HepG2 (cell line): Measurements from ENCODE around the gene NACC2. TPM values are rescaled to one million over a fixed set of nuclear protein-coding genes. Genes with fewer than 3 reads are reported as not detected.

Experiments
- FIP1L1 ChIP-seq: fragments of 200-400 bp; formaldehyde crosslinking; IDR thresholded peaks from 2 replicates; pipeline ENCODE4 v1.6.1; 2018; ENCODE audit warnings: low read depth, mild to moderate bottlenecking, low read length, moderate library complexity, borderline replicate concordance; ENCODE audit not compliant: insufficient read depth
- HBP1 ChIP-seq: IDR thresholded peaks from 2 replicates; pipeline ENCODE4 v1.6.1; 2016; ENCODE audit warnings: low read depth, control low read depth
- HMG20B ChIP-seq: conservative IDR thresholded peaks from 2 replicates; pipeline ENCODE4 v1.6.1; 2016; ENCODE audit warnings: missing genetic modification reagents, missing compliant biosample characterization
- HOXA5 ChIP-seq: sonication (generic); formaldehyde crosslinking; IDR thresholded peaks from 2 replicates; pipeline ENCODE4 v1.4.0; 2020; ENCODE audit warnings: missing genetic modification reagents
- ISX ChIP-seq: sonication (generic); formaldehyde crosslinking; conservative IDR thresholded peaks from 2 replicates; pipeline ENCODE4 v1.5.0; 2020; ENCODE audit warnings: missing genetic modification reagents
- JUN ChIP-seq: sonication (generic); formaldehyde crosslinking; IDR thresholded peaks from 2 replicates; pipeline ENCODE4 v1.4.0; 2020; ENCODE audit warnings: mild to moderate bottlenecking, missing genetic modification reagents
- LBX2 ChIP-seq: sonication (generic); formaldehyde crosslinking; IDR thresholded peaks from 2 replicates; pipeline ENCODE4 v1.5.0; 2020; ENCODE audit warnings: missing genetic modification reagents, mild to moderate bottlenecking, borderline replicate concordance
- MED13 ChIP-seq: sonication (generic); formaldehyde crosslinking; IDR thresholded peaks from 2 replicates; pipeline ENCODE4 v1.5.0; 2020; ENCODE audit warnings: missing genetic modification reagents
- MXD3 ChIP-seq: IDR thresholded peaks from 2 replicates; pipeline ENCODE4 v1.6.1; 2016; ENCODE audit warnings: mild to moderate bottlenecking, missing biosample characterization, missing genetic modification reagents
- NAIF1 ChIP-seq: sonication (generic); formaldehyde crosslinking; IDR thresholded peaks from 2 replicates; pipeline ENCODE4 v1.5.0; 2020; ENCODE audit warnings: mild to moderate bottlenecking, missing genetic modification reagents, borderline replicate concordance
- NFATC3 ChIP-seq: sonication (generic); formaldehyde crosslinking; IDR thresholded peaks from 2 replicates; pipeline ENCODE4 v1.5.1; 2020; ENCODE audit warnings: mild to moderate bottlenecking, missing genetic modification reagents
- NFYB ChIP-seq: sonication (generic); formaldehyde crosslinking; IDR thresholded peaks from 2 replicates; pipeline ENCODE4 v1.4.0; 2020; ENCODE audit warnings: missing genetic modification reagents
- TAF1 ChIP-seq: sonication (generic); formaldehyde crosslinking; IDR thresholded peaks from 2 replicates; pipeline ENCODE4 v1.4.0; 2020; ENCODE audit warnings: missing genetic modification reagents
- TARDBP ChIP-seq: sonication (generic); formaldehyde crosslinking; IDR thresholded peaks from 2 replicates; pipeline ENCODE4 v1.8.0; 2022; ENCODE audit warnings: mild to moderate bottlenecking, missing genetic modification reagents
- TCF7 ChIP-seq: sonication (generic); IDR thresholded peaks from 2 replicates; pipeline ENCODE4 v1.6.1; 2016; ENCODE audit warnings: antibody characterized with exemption, low read depth
- TFDP1 ChIP-seq: IDR thresholded peaks from 2 replicates; pipeline ENCODE4 v1.6.1; 2016; ENCODE audit warnings: missing compliant biosample characterization, missing genetic modification reagents, borderline replicate concordance
- YEATS2 ChIP-seq: sonication (generic); formaldehyde crosslinking; IDR thresholded peaks from 2 replicates; pipeline ENCODE4 v1.4.0; 2020; ENCODE audit warnings: missing genetic modification reagents, borderline replicate concordance
- ZBTB1 ChIP-seq: sonication (generic); formaldehyde crosslinking; IDR thresholded peaks from 2 replicates; pipeline ENCODE4 v1.4.0; 2020; ENCODE audit warnings: missing genetic modification reagents, borderline replicate concordance
- ZBTB3 ChIP-seq: sonication (generic); formaldehyde crosslinking; IDR thresholded peaks from 2 replicates; pipeline ENCODE4 v1.4.0; 2020; ENCODE audit warnings: low read depth, mild to moderate bottlenecking, moderate library complexity, missing genetic modification reagents, borderline replicate concordance
- ZGPAT ChIP-seq: IDR thresholded peaks from 2 replicates; pipeline ENCODE4 v1.6.1; 2016; ENCODE audit warnings: mild to moderate bottlenecking
- ZKSCAN8 ChIP-seq: IDR thresholded peaks from 2 replicates; pipeline ENCODE4 v1.6.1; 2016; ENCODE audit warnings: borderline replicate concordance, missing genetic modification reagents, missing compliant biosample characterization
- ZNF597 ChIP-seq: sonication (generic); formaldehyde crosslinking; IDR thresholded peaks from 2 replicates; pipeline ENCODE4 v1.5.0; 2020; ENCODE audit warnings: missing genetic modification reagents
- ZNF678 ChIP-seq: sonication (generic); formaldehyde crosslinking; IDR thresholded peaks from 2 replicates; pipeline ENCODE4 v1.4.0; 2020; ENCODE audit warnings: mild to moderate bottlenecking, missing genetic modification reagents
- polyA plus RNA-seq, 8 experiments: library from polyadenylated mRNA; depleted of rRNA in 3 of 8; stranded (reverse) in 7 of 8; unstranded in 1 of 8; fragments of >200 nt; fragmentation: Illumina TruSeq in 4 of 8; extraction: Trizol in 4 of 8; gene quantifications; 2 replicates each; pipeline versions ENCODE4 v1.2.1 to v1.2.3, GENCODE V29; 2011 to 2016; ENCODE audit warnings: low read depth in 4 of 8, missing spikeins in 1 of 8, mixed read lengths in 1 of 8; ENCODE audit not compliant: insufficient read depth in 1 of 8
- total RNA-seq, 5 experiments: library from RNA; depleted of rRNA; stranded (reverse); fragments of >200 nt; fragmentation: Illumina TruSeq; extraction: Trizol; gene quantifications; 2 replicates each; pipeline ENCODE4 v1.2.3, GENCODE V29; 2016; ENCODE audit warnings: low read depth in 1 of 5

The NACC2 gene
- total and polyA plus RNA-seq, 2 of the 13 experiments (the other 11 are each of a cell fraction or from before 2014, with no cell fraction given) = 5.9 to 12.3 TPM

- TF ChIP-seq YEATS2 = no peak
- no peak for TF ChIP-seq MED13 (CRISPR knock-in tag)
- TF ChIP-seq ZNF597 (CRISPR knock-in tag) = no peak
- TF ChIP-seq TCF7 = peak; percentile 42; the same call in 1 of the 2 replicates
- TF ChIP-seq JUN (CRISPR knock-in tag) = no peak
- no peak for TF ChIP-seq NAIF1 (CRISPR knock-in tag)
- TF ChIP-seq TFDP1 (CRISPR knock-in tag) = no peak
- no peak for TF ChIP-seq NFATC3 (CRISPR knock-in tag)
- TF ChIP-seq TAF1 = no peak
- TF ChIP-seq ZBTB1 (CRISPR knock-in tag) = no peak
- TF ChIP-seq HBP1 = no peak
- 0 out of 2 replicates have a peak, but pooled peaks have one; percentile 41 for TF ChIP-seq ZGPAT (CRISPR knock-in tag)
- TF ChIP-seq NFYB (CRISPR knock-in tag) = no peak
- TF ChIP-seq HMG20B (CRISPR knock-in tag) = no peak
- TF ChIP-seq HOXA5 (CRISPR knock-in tag) = no peak
- no peak for TF ChIP-seq ZKSCAN8 (CRISPR knock-in tag)
- TF ChIP-seq FIP1L1 = no peak
- no peak for TF ChIP-seq ZBTB3 (CRISPR knock-in tag)
- no peak for TF ChIP-seq ZNF678 (CRISPR knock-in tag)
- TF ChIP-seq MXD3 (CRISPR knock-in tag) = no peak
- no peak for TF ChIP-seq ISX (CRISPR knock-in tag)
- TF ChIP-seq TARDBP (CRISPR knock-in tag) = no peak
- no peak for TF ChIP-seq LBX2 (CRISPR knock-in tag)
Observed at GRCh38 chr9:136007934-136008692, 87.0 kb downstream of the NACC2 start (continued).
